Measurements from ENCODE around the gene EYA3.

The EYA3 gene

GRCh38 chr1:28096210-28097099 is 8.0 kb upstream of the EYA3 start:
- Histone ChIP-seq H3K18ac (ENCODE audit: low read depth in 1 of 2, low read length in 2 of 2) (no peak overlapping the region), H3K4me1 (ENCODE audit: control insufficient read depth, insufficient read depth, low read depth, low read length) (peaks cover 4% of the 10 kb centered on the region), H2BK15ac (ENCODE audit: low read depth, poor library complexity, severe bottlenecking) (no peak overlapping the region), H2BK120ac (ENCODE audit: low read depth, low read length) (no peak overlapping the region), H3K27ac (ENCODE audit: low read length, poor library complexity, severe bottlenecking) (no peak overlapping the region), H3K9me3 (ENCODE audit: control insufficient read depth, low read length) (no peaks in the 10 kb centered on the region), H2AK5ac (ENCODE audit: low read length, severe bottlenecking) (no peak overlapping the region), H4K8ac (ENCODE audit: low read length) (no peak overlapping the region), H4K91ac (ENCODE audit: low read length) (no peak overlapping the region), H3K79me1 (replicated peaks; ENCODE audit: low read length, poor library complexity, severe bottlenecking) (no peaks in the 10 kb centered on the region), H3K36me3 (ENCODE audit: control insufficient read depth in 1 of 2, insufficient read depth in 2 of 2, low read depth in 1 of 2, low read length in 2 of 2) (no peaks in the 10 kb centered on the region), H3K4me3 (ENCODE audit: insufficient read depth in 1 of 2, low read depth in 1 of 2, low read length in 2 of 2) (no peak overlapping the region), H2BK12ac (ENCODE audit: low read length in 2 of 2) (no peak overlapping the region), H2AFZ (ENCODE audit: low read depth, low read length) (no peak overlapping the region), H3K14ac (ENCODE audit: low read length in 2 of 2) (no peak overlapping the region), H3K23ac (ENCODE audit: low read length in 2 of 2) (no peak overlapping the region), H3K27me3 (ENCODE audit: control insufficient read depth in 1 of 2, insufficient read depth in 1 of 2, low read length in 2 of 2) (peaks cover 0 to 3% of the 10 kb centered on the region in 2 experiments), H2BK5ac (ENCODE audit: low read depth, low read length, poor library complexity, severe bottlenecking) (no peak overlapping the region), H3K9ac (ENCODE audit: low read length) (no peak overlapping the region), H3K4me2 (ENCODE audit: low read length, poor library complexity, severe bottlenecking) (no peak overlapping the region), H3K4ac (ENCODE audit: low read depth in 1 of 2, low read length in 2 of 2) (no peak overlapping the region)
- WGBS = 95% methylated on average over 16 of the region's 17 CpGs
- DNase-seq = no peak

- H2BK12ac ChIP-seq (ENCODE audit: low read length in 2 of 2) = no peak overlapping the region
- no peak overlapping the region for H3K18ac ChIP-seq (ENCODE audit: low read depth in 1 of 2, low read length in 2 of 2)
- 57% methylated on average over 4 of the region's 6 CpGs for WGBS
- H3K14ac ChIP-seq (ENCODE audit: low read length in 2 of 2) = no peak overlapping the region
- H2BK15ac ChIP-seq (ENCODE audit: low read depth, poor library complexity, severe bottlenecking) = no peak overlapping the region
- H4K8ac ChIP-seq (ENCODE audit: low read length) = no peak overlapping the region
- H4K91ac ChIP-seq (ENCODE audit: low read length) = no peak overlapping the region
- H2BK5ac ChIP-seq (ENCODE audit: low read depth, low read length, poor library complexity, severe bottlenecking) = no peak overlapping the region
- H2AK5ac ChIP-seq (ENCODE audit: low read length, severe bottlenecking) = no peak overlapping the region
- no peaks in the 10 kb centered on the region for H3K9me3 ChIP-seq (ENCODE audit: control insufficient read depth, low read length)
- H3K4me2 ChIP-seq (ENCODE audit: low read length, poor library complexity, severe bottlenecking) = no peak overlapping the region
- H3K27me3 ChIP-seq (ENCODE audit: control insufficient read depth in 1 of 2, insufficient read depth in 1 of 2, low read length in 2 of 2) = peaks cover 0 to 3% of the 10 kb centered on the region in 2 experiments
- H3K23ac ChIP-seq (ENCODE audit: low read length in 2 of 2) = no peak overlapping the region
- H2AFZ ChIP-seq (ENCODE audit: low read depth, low read length) = no peak overlapping the region
- H3K27ac ChIP-seq (ENCODE audit: low read length, poor library complexity, severe bottlenecking) = no peak overlapping the region
- H3K4ac ChIP-seq (ENCODE audit: low read depth in 1 of 2, low read length in 2 of 2) = no peak overlapping the region
- no peak overlapping the region for H3K9ac ChIP-seq (ENCODE audit: low read length)
- peaks cover 2% of the 10 kb centered on the region for H3K4me1 ChIP-seq (ENCODE audit: control insufficient read depth, insufficient read depth, low read depth, low read length)
- no peaks in the 10 kb centered on the region for H3K36me3 ChIP-seq (ENCODE audit: control insufficient read depth in 1 of 2, insufficient read depth in 2 of 2, low read depth in 1 of 2, low read length in 2 of 2)
- H3K79me1 ChIP-seq (replicated peaks; ENCODE audit: low read length, poor library complexity, severe bottlenecking) = no peaks in the 10 kb centered on the region
- no peak overlapping the region for H3K4me3 ChIP-seq (ENCODE audit: insufficient read depth in 1 of 2, low read depth in 1 of 2, low read length in 2 of 2)
- H2BK120ac ChIP-seq (ENCODE audit: low read depth, low read length) = no peak overlapping the region
- peak; percentile 73 for DNase-seq
Measured at GRCh38 chr1:28091043-28091781, 2.8 kb upstream of the EYA3 start.

GRCh38 chr1:28087614-28088167 is 719 bp downstream of the EYA3 start:
- Histone ChIP-seq H3K4ac (ENCODE audit: low read depth in 1 of 2, low read length in 2 of 2) (peak overlapping the region in 1 of 2 experiments; percentile 37), H3K79me1 (replicated peaks; ENCODE audit: low read length, poor library complexity, severe bottlenecking) (peaks cover 1% of the 10 kb centered on the region), H2BK15ac (ENCODE audit: low read depth, poor library complexity, severe bottlenecking) (no peak overlapping the region), H3K27ac (ENCODE audit: low read length, poor library complexity, severe bottlenecking) (peak overlapping the region; percentile 88), H3K14ac (ENCODE audit: low read length in 2 of 2) (no peak overlapping the region), H4K91ac (ENCODE audit: low read length) (no peak overlapping the region), H3K9ac (ENCODE audit: low read length) (peak overlapping the region; percentile 94), H2BK120ac (ENCODE audit: low read depth, low read length) (no peak overlapping the region), H3K23ac (ENCODE audit: low read length in 2 of 2) (no peak overlapping the region), H2AK5ac (ENCODE audit: low read length, severe bottlenecking) (no peak overlapping the region), H2AFZ (ENCODE audit: low read depth, low read length) (peak overlapping the region; percentile 67), H3K4me2 (ENCODE audit: low read length, poor library complexity, severe bottlenecking) (peak overlapping the region; percentile 74), H3K27me3 (ENCODE audit: control insufficient read depth in 1 of 2, insufficient read depth in 1 of 2, low read length in 2 of 2) (no peaks in the 10 kb centered on the region), H2BK12ac (ENCODE audit: low read length in 2 of 2) (no peak overlapping the region), H3K36me3 (ENCODE audit: control insufficient read depth in 1 of 2, insufficient read depth in 2 of 2, low read depth in 1 of 2, low read length in 2 of 2) (no peaks in the 10 kb centered on the region), H3K4me1 (ENCODE audit: control insufficient read depth, insufficient read depth, low read depth, low read length) (peaks cover 8% of the 10 kb centered on the region), H3K9me3 (ENCODE audit: control insufficient read depth, low read length) (no peaks in the 10 kb centered on the region), H4K8ac (ENCODE audit: low read length) (no peak overlapping the region), H2BK5ac (ENCODE audit: low read depth, low read length, poor library complexity, severe bottlenecking) (no peak overlapping the region), H3K18ac (ENCODE audit: low read depth in 1 of 2, low read length in 2 of 2) (no peak overlapping the region), H3K4me3 (ENCODE audit: insufficient read depth in 1 of 2, low read depth in 1 of 2, low read length in 2 of 2) (peak overlapping the region; percentile 82 to 97)
- WGBS = 14% methylated on average over 16 of the region's 16 CpGs
- peak; percentile 54 for DNase-seq

DNA sequence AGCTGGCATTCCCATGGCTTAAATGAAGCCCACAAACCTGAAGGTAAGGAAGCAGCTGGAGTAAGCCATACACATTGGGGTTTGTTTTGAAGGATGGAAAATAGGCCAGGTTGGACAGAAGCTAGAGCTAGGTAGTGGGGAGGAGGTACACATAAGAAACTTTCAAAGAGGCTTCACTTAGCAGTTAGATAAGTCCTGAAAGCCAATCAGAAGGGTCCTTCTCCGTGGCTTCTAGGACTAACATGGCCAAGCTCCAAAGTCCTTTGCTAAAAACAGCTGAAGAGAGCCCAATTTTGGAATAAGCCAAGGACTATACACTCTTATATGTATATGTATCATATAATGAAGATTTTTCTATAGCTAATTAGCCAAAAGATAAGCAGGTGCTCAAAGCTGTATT is 1.8 kb downstream of the EYA3 start:
- DNase-seq = no peak
- H3K4me2 ChIP-seq (ENCODE audit: low read length, poor library complexity, severe bottlenecking) = no peak overlapping the region
- no peak overlapping the region for H3K14ac ChIP-seq (ENCODE audit: low read length in 2 of 2)
- peaks cover 8% of the 10 kb centered on the region for H3K4me1 ChIP-seq (ENCODE audit: control insufficient read depth, insufficient read depth, low read depth, low read length)
- peak overlapping the region; percentile 66 for H4K8ac ChIP-seq (ENCODE audit: low read length)
- WGBS = 91% methylated on average over 1 of the region's 1 CpG
- no peak overlapping the region for H3K18ac ChIP-seq (ENCODE audit: low read depth in 1 of 2, low read length in 2 of 2)
- no peaks in the 10 kb centered on the region for H3K27me3 ChIP-seq (ENCODE audit: control insufficient read depth in 1 of 2, insufficient read depth in 1 of 2, low read length in 2 of 2)
- no peak overlapping the region for H2BK5ac ChIP-seq (ENCODE audit: low read depth, low read length, poor library complexity, severe bottlenecking)
- H3K4ac ChIP-seq (ENCODE audit: low read depth in 1 of 2, low read length in 2 of 2) = no peak overlapping the region
- peak overlapping the region; percentile 94 for H3K9ac ChIP-seq (ENCODE audit: low read length)
- no peak overlapping the region for H3K23ac ChIP-seq (ENCODE audit: low read length in 2 of 2)
- H2AK5ac ChIP-seq (ENCODE audit: low read length, severe bottlenecking) = peak overlapping the region; percentile 58
- H2BK15ac ChIP-seq (ENCODE audit: low read depth, poor library complexity, severe bottlenecking) = no peak overlapping the region
- no peak overlapping the region for H3K27ac ChIP-seq (ENCODE audit: low read length, poor library complexity, severe bottlenecking)
- H4K91ac ChIP-seq (ENCODE audit: low read length) = no peak overlapping the region
- H2BK120ac ChIP-seq (ENCODE audit: low read depth, low read length) = no peak overlapping the region
- no peak overlapping the region for H2BK12ac ChIP-seq (ENCODE audit: low read length in 2 of 2)
- H3K4me3 ChIP-seq (ENCODE audit: insufficient read depth in 1 of 2, low read depth in 1 of 2, low read length in 2 of 2) = peak overlapping the region in 1 of 2 experiments; percentile 97
- no peaks in the 10 kb centered on the region for H3K36me3 ChIP-seq (ENCODE audit: control insufficient read depth in 1 of 2, insufficient read depth in 2 of 2, low read depth in 1 of 2, low read length in 2 of 2)
- no peaks in the 10 kb centered on the region for H3K9me3 ChIP-seq (ENCODE audit: control insufficient read depth, low read length)
- H3K79me1 ChIP-seq (replicated peaks; ENCODE audit: low read length, poor library complexity, severe bottlenecking) = peaks cover 1% of the 10 kb centered on the region
- no peak overlapping the region for H2AFZ ChIP-seq (ENCODE audit: low read depth, low read length)
